PC-9 (cell line): ENCODE measurements around the gene CEMIP2. TPM values are rescaled to one million over a fixed set of nuclear protein-coding genes. Genes with fewer than 3 reads are reported as not detected.
A peak's percentile ranks its signal among the peaks of the same experiment; 100 is the strongest.

Experiments
- BruUV-seq: library from RNA; stranded (reverse); fragments of 400-500 nt; replicated peaks from 2 replicates; lab custom pipeline; 2021; lab: Mats Ljungman, UMichigan
- CTCF ChIA-PET: fragments of 300-600 bp; sonication (Branson Sonifier 250); formaldehyde crosslinking; loops from one replicate; lab custom pipeline; 2022; ENCODE audit warnings: antibody characterized with exemption; lab: Charles Lee
- POLR2A ChIA-PET: fragments of 300-600 bp; sonication (Branson Sonifier 250); formaldehyde crosslinking; loops from one replicate; lab custom pipeline; 2022; ENCODE audit warnings: antibody characterized with exemption; ENCODE audit not compliant: unreplicated experiment; lab: Charles Lee
- DNase-seq, 2 experiments: peaks; one replicate each; pipeline versions ENCODE4 v3.0.0 to v3.0.0-alpha.2; 2015 to 2022; ENCODE audit warnings: mixed read lengths in 1 of 2
- H2AFZ ChIP-seq: fragments of 200-600 bp; sonication (generic); 2 replicates; pipeline ENCODE4 v1.8.1; 2017; ENCODE audit warnings: antibody characterized with exemption
- H3F3A ChIP-seq: fragments of 200-600 bp; sonication (generic); 2 replicates; pipeline ENCODE4 v1.8.1; 2017; ENCODE audit warnings: antibody characterized with exemption, mild to moderate bottlenecking, low read depth; ENCODE audit not compliant: insufficient read depth
- H3K27ac ChIP-seq: fragments of 200-600 bp; sonication (generic); 2 replicates; pipeline ENCODE4 v1.6.1; 2016; ENCODE audit warnings: mixed run types
- H3K27me3 ChIP-seq: fragments of 200-600 bp; sonication (generic); 2 replicates; pipeline ENCODE4 v1.6.1; 2016; ENCODE audit warnings: low read depth, mixed run types; ENCODE audit not compliant: insufficient read depth
- H3K36me3 ChIP-seq: fragments of 200-600 bp; sonication (generic); 2 replicates; pipeline ENCODE4 v1.6.1; 2016; ENCODE audit warnings: low read depth, mixed run types
- H3K4me1 ChIP-seq: fragments of 200-600 bp; sonication (generic); replicated peaks from 2 replicates; pipeline ENCODE4 v1.6.1; 2016; ENCODE audit warnings: mixed run types; ENCODE audit not compliant: insufficient read depth
- H3K4me2 ChIP-seq: fragments of 200-600 bp; sonication (generic); 2 replicates; pipeline ENCODE4 v1.6.1; 2017; ENCODE audit warnings: mixed run types
- H3K4me3 ChIP-seq: fragments of 200-600 bp; sonication (generic); 2 replicates; pipeline ENCODE4 v1.6.1; 2016; ENCODE audit warnings: mixed run types
- H3K79me2 ChIP-seq: fragments of 200-600 bp; sonication (generic); 2 replicates; pipeline ENCODE4 v1.6.1; 2017; ENCODE audit warnings: low read depth, mixed run types
- H3K9me2 ChIP-seq: fragments of 200-600 bp; sonication (generic); 2 replicates; pipeline ENCODE4 v1.8.1; 2017; ENCODE audit warnings: mild to moderate bottlenecking; ENCODE audit not compliant: insufficient read depth
- H3K9me3 ChIP-seq: fragments of 200-600 bp; sonication (generic); 2 replicates; pipeline ENCODE4 v1.8.1; 2016; ENCODE audit warnings: low read depth; ENCODE audit not compliant: insufficient read depth
- H4K20me1 ChIP-seq: fragments of 200-600 bp; sonication (generic); 2 replicates; pipeline ENCODE4 v1.8.1; 2017; ENCODE audit not compliant: insufficient read depth
- CTCF ChIP-seq: fragments of 200-600 bp; sonication (generic); conservative IDR thresholded peaks from 2 replicates; pipeline ENCODE4 v1.6.1; 2017; ENCODE audit warnings: mixed run types, antibody characterized with exemption, mild to moderate bottlenecking, moderate library complexity
- EZH2 ChIP-seq: fragments of 200-600 bp; sonication (generic); IDR thresholded peaks from 2 replicates; pipeline ENCODE4 v1.8.0; 2017; ENCODE audit warnings: antibody characterized with exemption, low read depth
- intact Hi-C: fragments of 100-400 bp; cut with micrococcal nuclease; formaldehyde crosslinking; loops from one replicate; pipeline ENCODE4 v1.10.0; 2022; ENCODE audit not compliant: unreplicated experiment
- total RNA-seq: library from RNA; stranded (reverse); gene quantifications from 2 replicates; pipeline ENCODE4 v1.2.3, GENCODE V29; 2021

The CEMIP2 gene
- total RNA-seq, 1 experiment from 2014 or later, result 77.0 TPM

- H3K79me2 ChIP-seq, result no peaks in the 10 kb centered on the region
- intact Hi-C loops, result no loop called here
- TF ChIP-seq EZH2 (no peak), CTCF (no peak)
- no peak overlapping the region for H3K27ac ChIP-seq
- H3F3A ChIP-seq, result 0 out of 2 replicates have a peak, but pooled peaks cover 6% of the 10 kb centered on the region
- H2AFZ ChIP-seq, result no peak overlapping the region
- H3K27me3 ChIP-seq, result no peaks in the 10 kb centered on the region
- no peak overlapping the region for H3K4me3 ChIP-seq
- peaks cover 35% of the 10 kb centered on the region for H3K36me3 ChIP-seq
- no peak for DNase-seq
- BruUV-seq, result no TSS peak
- H4K20me1 ChIP-seq, result no peaks in the 10 kb centered on the region
- ChIA-PET CTCF (no interaction called here), POLR2A (no interaction called here)
- H3K4me1 ChIP-seq, result no peaks in the 10 kb centered on the region; the same call in 1 of the 2 replicates
- H3K9me3 ChIP-seq, result no peaks in the 10 kb centered on the region
- H3K4me2 ChIP-seq, result no peak overlapping the region
- no peaks in the 10 kb centered on the region; the same call in 1 of the 2 replicates for H3K9me2 ChIP-seq
Observed at GRCh38 chr9:71719088-71719487, 49.2 kb downstream of the CEMIP2 start.

GRCh38 chr9:71716138-71716909 lies 52.0 kb downstream of the CEMIP2 start:
- Histone ChIP-seq H3K9me2 (no peaks in the 10 kb centered on the region; the same call in 1 of the 2 replicates), H3K27ac (no peak overlapping the region), H4K20me1 (no peaks in the 10 kb centered on the region), H3K79me2 (no peaks in the 10 kb centered on the region), H3K27me3 (no peaks in the 10 kb centered on the region), H3K9me3 (no peaks in the 10 kb centered on the region), H3K4me3 (no peak overlapping the region), H3K36me3 (peaks cover 34% of the 10 kb centered on the region), H3F3A (0 out of 2 replicates have a peak, but pooled peaks cover 6% of the 10 kb centered on the region), H3K4me1 (no peaks in the 10 kb centered on the region; the same call in 1 of the 2 replicates), H2AFZ (no peak overlapping the region), H3K4me2 (no peak overlapping the region)
- ChIA-PET CTCF (interaction anchor here (0.6 to 1.4 kb wide), 7 partner anchors 11 to 111 kb away, joined by 3 to 6 read pairs (median 3); no protein-coding TSS in a partner anchor), POLR2A (interaction anchor here (0.6 kb wide), 2 partner anchors 60 to 195 kb away, joined by 3 to 4 read pairs; partner anchors contain the start of gene C9orf85)
- TF ChIP-seq CTCF (peak; percentile 77), EZH2 (no peak)
- BruUV-seq, result no TSS peak
- DNase-seq, result no peak
- intact Hi-C loops, result loop anchor here (2.0 kb wide), 2 partner anchors 52 to 112 kb away; partner anchors contain the start of gene CEMIP2

- H3K36me3 ChIP-seq, result peaks cover 50% of the 10 kb centered on the region
- intact Hi-C loops, result no loop called here
- H3F3A ChIP-seq, result no peaks in the 10 kb centered on the region
- H3K9me3 ChIP-seq, result no peaks in the 10 kb centered on the region
- no peaks in the 10 kb centered on the region for H4K20me1 ChIP-seq
- no peaks in the 10 kb centered on the region; the same call in 1 of the 2 replicates for H3K9me2 ChIP-seq
- H3K27ac ChIP-seq, result no peak overlapping the region
- H3K4me3 ChIP-seq, result no peak overlapping the region
- BruUV-seq, result no TSS peak
- no peaks in the 10 kb centered on the region for H3K79me2 ChIP-seq
- ChIA-PET CTCF (no interaction called here), POLR2A (no interaction called here)
- H2AFZ ChIP-seq, result no peak overlapping the region
- TF ChIP-seq CTCF (no peak), EZH2 (no peak)
- DNase-seq, result no peak
- H3K4me2 ChIP-seq, result no peak overlapping the region
- H3K4me1 ChIP-seq, result no peaks in the 10 kb centered on the region
- no peaks in the 10 kb centered on the region for H3K27me3 ChIP-seq
Observed at GRCh38 chr9:71710856-71711255, 57.5 kb downstream of the CEMIP2 start.
